Posterior vena cava (tissue), 2 donors: ENCODE measurements around the gene UBTD1. TPM values are rescaled to one million over a fixed set of nuclear protein-coding genes. Genes with fewer than 3 reads are reported as not detected.
A peak's percentile ranks its signal among the peaks of the same experiment; 100 is the strongest.

Experiments
- DNase-seq: peaks from one replicate; pipeline ENCODE4 v3.0.0-alpha.2; 2020; ENCODE audit warnings: low spot score
- intact Hi-C, 2 donors: fragments of 100-400 bp; cut with DNase I; formaldehyde crosslinking; loops; one replicate each; pipeline versions ENCODE4 v1.14.1 to v1.14.2; 2022 to 2023
- total RNA-seq, 2 donors: library from RNA; stranded (reverse); fragmentation: NEBNext Ultra II Directional; extraction: Animal tissue kit (Norgen Biotek cat#: 25700); gene quantifications; one replicate each; pipeline ENCODE4 v1.2.1, GENCODE V29; 2021
- donor health status: DM: yes; HTN: yes; CAD: no.
- donor health status: DM: yes; HTN: yes; CAD: no.

UBTD1 gene
- total RNA-seq, 2 donors from 2014 or later, result 15.6 to 16.5 TPM

DNA sequence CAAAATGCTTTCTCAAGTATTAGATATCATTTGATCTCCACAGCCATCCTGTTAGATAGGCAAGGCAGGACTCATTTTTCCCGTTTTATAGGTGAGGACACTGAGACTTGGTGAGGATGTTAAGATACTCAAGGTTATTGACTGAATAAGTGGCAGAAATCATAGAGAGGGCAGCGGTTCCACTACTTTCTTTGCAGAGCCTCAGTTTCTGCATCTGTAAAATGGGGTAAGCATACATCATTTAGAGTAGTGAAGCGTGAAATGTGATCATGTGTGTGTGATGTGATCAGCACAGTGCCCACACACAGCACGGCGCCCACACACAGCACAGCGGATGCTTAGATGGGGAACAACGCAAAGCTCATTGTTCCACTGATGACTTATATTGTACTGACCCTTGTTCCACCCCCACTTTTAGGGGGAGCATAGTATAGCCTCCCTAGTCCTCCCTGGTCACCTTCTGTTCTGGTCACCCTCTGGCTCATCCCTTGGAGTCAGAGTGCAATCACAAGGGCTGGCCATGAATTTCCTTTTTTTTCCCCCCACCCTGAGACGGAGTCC is 10.5 kb downstream of the UBTD1 start:
- intact Hi-C loops, result no loop called here
- no peak for DNase-seq

- intact Hi-C loops, result no loop called here
- no peak for DNase-seq
Measured at GRCh38 chr10:97510686-97511085, 12.0 kb downstream of the UBTD1 start.

DNA sequence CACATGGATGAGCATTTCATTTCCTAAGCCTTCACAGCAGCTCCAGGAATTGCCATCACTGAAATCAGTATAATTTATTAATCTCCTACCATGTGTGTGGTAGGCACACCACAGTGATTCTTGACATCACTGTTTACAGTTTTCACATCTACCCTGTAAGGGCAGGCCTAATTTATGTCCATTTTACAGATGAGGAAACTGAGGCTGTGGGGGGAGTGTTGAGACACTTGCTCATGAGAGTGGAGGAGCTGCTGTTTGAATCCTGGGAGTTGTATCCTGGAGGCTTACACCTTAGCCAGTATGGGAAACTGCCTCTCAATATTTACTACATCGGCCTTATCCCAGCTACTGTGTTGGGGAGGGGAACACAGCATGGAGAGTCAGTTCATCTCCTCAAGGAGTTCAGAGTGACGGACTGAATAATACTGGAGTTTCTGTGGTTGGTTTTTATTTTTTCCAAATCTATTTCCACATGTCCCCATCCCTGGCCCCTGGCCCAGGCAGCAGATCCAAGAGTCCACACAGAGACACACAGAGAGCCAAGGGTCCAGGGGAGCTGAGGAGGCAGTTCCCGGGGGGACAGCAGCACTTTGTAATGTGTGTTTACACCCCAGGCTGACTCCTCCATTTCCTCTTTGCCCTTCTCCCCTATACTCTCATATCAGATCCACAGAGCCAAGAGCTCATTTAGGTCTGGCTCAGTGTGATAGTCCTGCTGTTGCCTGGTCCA is 13.2 kb downstream of the UBTD1 start:
- intact Hi-C loops, result no loop called here
- DNase-seq, result no peak

- intact Hi-C loops, result no loop called here
- DNase-seq, result no peak
Measured at GRCh38 chr10:97512993-97513392, 14.3 kb downstream of the UBTD1 start.

GRCh38 chr10:97514344-97514743 is 15.6 kb downstream of the UBTD1 start:
- intact Hi-C loops, result no loop called here
- DNase-seq, result no peak

DNA sequence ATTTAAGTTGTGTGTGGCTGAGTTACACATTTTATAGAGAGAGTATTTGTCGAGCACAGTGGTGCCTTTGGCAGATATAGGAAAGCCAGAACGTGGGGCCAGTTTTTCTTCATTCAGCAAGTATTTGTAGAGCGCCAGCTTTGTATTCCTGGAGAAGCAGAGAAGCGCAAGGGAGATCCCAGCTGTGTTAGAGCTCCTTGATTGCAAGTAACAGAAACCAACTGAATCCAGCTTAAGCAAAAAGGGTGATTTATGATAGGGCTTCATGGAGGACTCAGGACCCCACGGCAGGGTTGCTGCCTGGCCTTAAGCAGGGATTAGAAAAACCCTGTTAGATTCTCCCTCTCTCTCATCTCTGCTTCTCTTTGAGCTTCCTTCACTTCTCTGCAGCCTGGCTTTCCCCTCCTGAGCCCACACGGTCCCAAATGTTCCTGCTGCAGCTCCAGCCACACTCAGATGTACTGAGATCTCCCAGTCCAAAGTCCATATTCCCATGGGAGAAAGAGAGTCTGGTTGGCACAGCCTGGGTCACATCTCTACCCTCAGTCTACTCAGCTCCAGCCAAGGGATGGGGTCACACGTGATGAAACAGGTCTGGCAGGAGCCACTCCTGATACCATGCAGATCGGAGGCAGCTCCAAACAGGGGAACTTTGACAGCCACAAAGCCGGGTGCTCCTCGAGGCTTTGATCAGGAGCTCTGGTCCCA is 16.7 kb downstream of the UBTD1 start:
- no peak for DNase-seq
- intact Hi-C loops, result no loop called here

DNA sequence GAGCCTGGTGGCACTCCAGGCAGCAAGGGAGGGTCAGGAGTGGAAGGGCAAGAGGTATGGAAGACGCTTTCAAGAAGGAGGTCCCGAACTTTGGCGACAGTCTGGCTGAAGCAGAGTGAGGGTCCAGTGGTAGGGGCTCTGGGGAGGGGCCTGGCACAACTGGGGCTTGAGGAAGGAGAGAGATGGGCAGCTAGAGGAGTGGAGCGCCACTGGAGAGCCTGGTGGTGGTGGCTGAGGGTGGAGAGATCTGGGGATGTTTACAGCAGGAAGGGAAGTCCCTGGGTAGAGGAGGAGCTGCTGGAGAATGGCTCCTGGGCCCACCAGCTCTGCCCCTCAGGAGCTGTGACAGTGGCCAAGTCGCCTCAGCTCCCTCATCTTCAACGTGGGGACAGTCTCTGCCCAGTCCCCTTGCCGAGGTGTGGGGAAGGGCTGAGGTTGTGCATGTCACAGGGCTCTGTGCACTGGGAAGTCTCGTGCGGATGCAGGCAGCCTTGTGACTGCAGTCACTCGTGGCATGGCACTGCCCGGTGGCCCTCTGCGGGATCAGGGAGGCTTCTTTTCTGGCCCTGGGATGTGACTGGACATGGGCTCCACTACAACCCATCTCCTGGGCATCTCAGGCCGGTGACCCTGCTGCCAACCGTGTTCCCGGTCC is 18.5 kb downstream of the UBTD1 start:
- no peak for DNase-seq
- intact Hi-C loops, result no loop called here

GRCh38 chr10:97517778-97518300 is 19.1 kb downstream of the UBTD1 start:
- no peak for DNase-seq
- intact Hi-C loops, result no loop called here

DNA sequence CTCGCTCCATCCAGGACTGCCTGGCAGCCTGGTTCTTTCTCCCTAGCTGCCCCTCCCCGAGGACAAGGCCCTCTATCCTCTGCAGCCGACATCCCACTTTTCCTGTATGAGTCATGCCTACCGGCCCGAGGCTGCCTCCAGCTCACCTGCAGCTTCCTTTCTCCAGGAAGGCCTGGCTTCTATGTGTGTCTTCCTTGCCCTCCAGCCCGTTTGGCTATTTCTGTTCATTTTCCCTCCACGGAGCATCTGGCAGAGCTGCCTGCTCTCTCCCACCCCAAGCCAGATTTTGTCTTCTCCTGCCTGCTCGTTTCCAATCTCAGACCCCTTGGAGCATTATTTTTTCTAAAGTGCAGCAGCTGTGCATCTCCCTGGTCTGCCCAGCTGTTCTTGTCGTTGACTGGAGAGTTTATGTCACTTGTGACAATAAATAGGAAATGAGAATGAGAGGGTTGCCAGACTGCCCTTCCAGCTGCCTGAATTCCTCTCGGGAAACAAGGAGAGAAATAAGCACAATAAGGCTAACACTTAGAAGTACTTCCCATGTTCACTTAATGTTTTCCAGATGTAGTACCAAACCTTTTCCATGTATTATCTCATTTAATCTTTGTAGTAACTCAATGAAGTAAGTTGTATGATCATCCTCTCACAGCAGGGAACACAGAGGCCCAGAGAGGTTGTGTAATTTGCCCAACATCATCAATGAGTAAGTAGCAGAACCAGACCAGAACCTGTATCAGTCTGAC is 19.7 kb downstream of the UBTD1 start:
- intact Hi-C loops, result no loop called here
- DNase-seq, result no peak

DNA sequence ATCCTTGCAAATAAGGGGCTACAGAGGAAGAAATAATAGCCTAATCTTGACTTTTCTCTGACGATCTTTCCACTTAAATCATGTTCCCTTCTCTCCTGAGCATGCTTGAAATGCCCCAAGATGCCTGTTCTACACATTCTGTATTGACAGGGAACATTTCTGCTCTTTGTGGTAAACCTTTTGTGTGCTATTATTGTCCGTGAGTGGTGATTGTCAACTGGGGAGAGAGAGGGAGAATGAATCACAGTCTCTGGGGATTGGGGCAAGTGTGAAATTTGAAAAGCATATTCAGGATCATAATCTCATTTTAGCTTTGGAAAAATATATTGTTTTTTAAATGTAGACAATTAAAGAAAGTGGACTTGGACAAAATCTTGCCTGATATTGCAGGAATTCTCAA is 20.6 kb downstream of the UBTD1 start:
- DNase-seq, result no peak
- intact Hi-C loops, result no loop called here

GRCh38 chr10:97520520-97520919 is 21.8 kb downstream of the UBTD1 start:
- no peak for DNase-seq
- intact Hi-C loops, result no loop called here

GRCh38 chr10:97520978-97521761 is 22.4 kb downstream of the UBTD1 start:
- DNase-seq, result no peak
- intact Hi-C loops, result no loop called here

DNA sequence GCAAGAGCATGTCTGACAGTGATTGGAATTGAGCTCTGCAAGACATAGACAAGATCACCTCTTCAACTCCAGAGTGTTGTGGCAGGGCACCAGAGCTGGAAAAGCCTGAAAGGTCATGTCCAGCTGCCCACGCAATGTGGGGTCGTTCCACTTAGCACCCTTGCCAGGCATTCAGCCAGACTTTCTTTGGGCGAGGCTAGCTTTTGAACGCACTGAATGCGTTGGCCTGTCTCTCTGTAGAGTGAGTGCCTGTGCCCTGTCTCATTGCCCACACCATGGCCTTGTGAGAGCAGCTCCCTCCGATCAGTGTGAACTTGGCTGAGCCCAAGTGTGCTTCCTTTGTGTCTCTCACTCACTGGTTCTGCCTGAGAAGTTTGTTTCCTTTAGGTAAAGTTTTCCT is 23.3 kb downstream of the UBTD1 start:
- DNase-seq, result no peak
- intact Hi-C loops, result no loop called here

- intact Hi-C loops, result no loop called here
Measured at GRCh38 chr10:97522937-97523336, 24.2 kb downstream of the UBTD1 start.

GRCh38 chr10:97525086-97525485 is 26.4 kb downstream of the UBTD1 start:
- intact Hi-C loops, result loop anchor here in 1 of 2 donors (5.0 kb wide), 1 partner anchor 767 kb away; no protein-coding TSS in a partner anchor
- no peak for DNase-seq

More at GRCh38 chr10:97522937-97523336, 24.2 kb downstream of the UBTD1 start:
- no peak for DNase-seq

DNA sequence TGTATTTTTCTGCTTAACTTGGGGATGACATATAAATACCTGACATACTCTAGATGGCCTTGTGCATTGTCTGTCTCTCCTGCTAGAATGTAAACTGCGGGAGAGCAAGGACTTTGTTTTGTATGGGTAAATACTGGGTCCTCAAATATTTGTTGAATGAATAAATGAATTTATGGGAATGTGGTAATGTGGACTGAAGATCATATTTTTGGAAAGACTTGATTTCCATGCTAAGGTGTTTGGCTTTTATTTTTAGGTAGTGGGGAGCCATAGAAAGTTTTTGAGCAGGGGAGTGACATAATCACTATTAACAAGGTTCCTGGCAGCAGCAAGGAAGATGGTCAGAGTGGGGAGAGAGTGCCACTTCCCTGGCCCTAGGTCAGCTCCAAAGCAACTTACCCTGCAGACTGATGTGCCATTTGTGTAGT is 27.0 kb downstream of the UBTD1 start:
- DNase-seq, result no peak
- intact Hi-C loops, result loop anchor here in 1 of 2 donors (5.0 kb wide), 1 partner anchor 767 kb away; no protein-coding TSS in a partner anchor

- DNase-seq, result peak; percentile 54
- intact Hi-C loops, result loop anchor here in 1 of 2 donors (5.0 kb wide), 1 partner anchor 763 kb away; no protein-coding TSS in a partner anchor
Measured at GRCh38 chr10:97528876-97529275, 30.2 kb downstream of the UBTD1 start.
